MM.1S (cell line): ENCODE measurements around the gene CCDC83.

Experiments
- DNase-seq: peaks from one replicate; pipeline ENCODE4 v3.0.0-alpha.2; 2015
- H2AFZ ChIP-seq: fragments of 300-600 bp; sonication (generic); 2 replicates; pipeline ENCODE4 v1.6.0; 2016; ENCODE audit warnings: antibody characterized with exemption, low read length
- H3F3A ChIP-seq: fragments of 300-600 bp; sonication (generic); 2 replicates; pipeline ENCODE4 v1.6.1; 2016; ENCODE audit warnings: mild to moderate bottlenecking, antibody characterized with exemption, low read length, moderate library complexity, mixed read lengths; ENCODE audit not compliant: insufficient read depth
- H3K27ac ChIP-seq: fragments of 300-600 bp; sonication (generic); 2 replicates; pipeline ENCODE4 v1.5.1; 2016; ENCODE audit warnings: mild to moderate bottlenecking, low read length
- H3K27me3 ChIP-seq: fragments of 300-600 bp; sonication (generic); replicated peaks from 2 replicates; pipeline ENCODE4 v1.6.0; 2016; ENCODE audit warnings: low read length; ENCODE audit not compliant: insufficient read depth
- H3K36me3 ChIP-seq: fragments of 300-600 bp; sonication (generic); replicated peaks from 2 replicates; pipeline ENCODE4 v1.6.1; 2016; ENCODE audit warnings: mild to moderate bottlenecking, low read length, mixed read lengths; ENCODE audit not compliant: insufficient read depth
- H3K4me1 ChIP-seq: fragments of 300-600 bp; sonication (generic); 2 replicates; pipeline ENCODE4 v1.6.1; 2016; ENCODE audit warnings: low read length, mixed read lengths
- H3K4me2 ChIP-seq: fragments of 300-600 bp; sonication (generic); 2 replicates; pipeline ENCODE4 v1.6.0; 2016; ENCODE audit warnings: low read depth, low read length
- H3K4me3 ChIP-seq: fragments of 300-600 bp; sonication (generic); 2 replicates; pipeline ENCODE4 v1.5.1; 2016; ENCODE audit warnings: low read length, mixed read lengths
- H3K79me2 ChIP-seq: fragments of 300-600 bp; sonication (generic); 2 replicates; pipeline ENCODE4 v1.6.1; 2016; ENCODE audit warnings: mixed run types, low read length, mixed read lengths
- H3K9ac ChIP-seq: fragments of 300-600 bp; sonication (generic); 2 replicates; pipeline ENCODE4 v1.6.1; 2016; ENCODE audit warnings: low read length, mixed read lengths
- H3K9me2 ChIP-seq: fragments of 300-600 bp; sonication (generic); replicated peaks from 2 replicates; pipeline ENCODE4 v1.6.1; 2016; ENCODE audit warnings: mild to moderate bottlenecking, low read length, mixed read lengths; ENCODE audit not compliant: insufficient read depth
- H3K9me3 ChIP-seq: fragments of 300-600 bp; sonication (generic); replicated peaks from 2 replicates; pipeline ENCODE4 v1.6.1; 2016; ENCODE audit warnings: mild to moderate bottlenecking, low read length, mixed read lengths; ENCODE audit not compliant: insufficient read depth
- H4K20me1 ChIP-seq: fragments of 300-600 bp; sonication (generic); 2 replicates; pipeline ENCODE4 v1.6.1; 2016; ENCODE audit warnings: mild to moderate bottlenecking, low read length, moderate library complexity, mixed read lengths; ENCODE audit not compliant: insufficient read depth
- CTCF ChIP-seq: fragments of 300-600 bp; sonication (generic); IDR thresholded peaks from 2 replicates; pipeline ENCODE4 v1.5.1; 2016; ENCODE audit warnings: antibody characterized with exemption, low read length, mixed read lengths
- EZH2 ChIP-seq: fragments of 300-600 bp; sonication (generic); optimal IDR thresholded peaks from 2 replicates; pipeline ENCODE3; 2017; ENCODE audit warnings: low read depth, mild to moderate bottlenecking, antibody characterized with exemption, low read length, mixed read lengths
- EZH2phosphoT487 ChIP-seq: fragments of 300-600 bp; sonication (generic); IDR thresholded peaks from 2 replicates; pipeline ENCODE4 v1.6.1; 2018; ENCODE audit warnings: antibody characterized with exemption, low read length

The CCDC83 gene

DNA sequence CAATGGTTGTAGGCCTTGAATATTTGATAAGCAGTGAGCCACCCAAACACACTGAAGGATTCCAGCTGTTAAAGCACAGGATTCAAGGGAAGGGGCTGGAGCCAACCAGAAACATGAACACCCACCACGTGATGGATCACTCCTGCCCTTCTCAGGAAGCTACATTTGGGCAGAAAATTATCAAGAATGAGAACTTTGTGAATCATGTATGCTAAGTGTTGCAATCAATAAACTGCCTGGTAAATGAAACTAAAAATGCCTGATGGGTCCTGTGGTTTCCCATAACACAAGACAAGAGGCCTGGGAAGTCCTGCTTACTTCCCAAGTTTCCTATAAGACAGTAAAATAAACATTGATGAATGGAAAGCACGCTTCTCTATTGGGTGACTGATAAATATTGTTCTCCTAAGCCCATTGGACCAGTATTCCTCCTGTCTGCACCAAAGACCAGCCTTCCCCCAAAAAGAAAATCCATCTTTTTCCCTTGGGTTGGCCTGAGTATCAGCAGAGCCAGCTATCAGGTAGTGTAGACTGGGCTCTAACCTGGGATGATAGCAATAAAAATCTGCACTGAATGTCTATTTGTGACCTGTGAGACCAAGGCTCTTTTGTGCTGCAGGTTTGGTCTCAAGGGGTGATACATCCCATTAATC, 98.4 kb downstream of the CCDC83 start:
- H3K27ac ChIP-seq: no peak overlapping the region
- no peaks in the 10 kb centered on the region for H3K4me1 ChIP-seq
- no peak overlapping the region for H3K9ac ChIP-seq
- no peak overlapping the region for H3K4me3 ChIP-seq
- no peak for TF ChIP-seq EZH2
- TF ChIP-seq CTCF: no peak
- TF ChIP-seq EZH2phosphoT487: no peak
- no peaks in the 10 kb centered on the region for H3K9me3 ChIP-seq
- no peak overlapping the region for H3K4me2 ChIP-seq
- 0 out of 2 replicates have a peak, but pooled peaks cover 3% of the 10 kb centered on the region for H3K36me3 ChIP-seq
- no peaks in the 10 kb centered on the region for H3K27me3 ChIP-seq
- no peak overlapping the region for H2AFZ ChIP-seq
- H3F3A ChIP-seq: no peaks in the 10 kb centered on the region
- no peaks in the 10 kb centered on the region for H4K20me1 ChIP-seq
- DNase-seq: no peak
- H3K79me2 ChIP-seq: no peaks in the 10 kb centered on the region
- H3K9me2 ChIP-seq: no peaks in the 10 kb centered on the region

- no peak overlapping the region for H3K4me3 ChIP-seq
- no peak overlapping the region for H3K9ac ChIP-seq
- H3K9me3 ChIP-seq: no peaks in the 10 kb centered on the region
- H2AFZ ChIP-seq: no peak overlapping the region
- H3K9me2 ChIP-seq: no peaks in the 10 kb centered on the region
- TF ChIP-seq EZH2: no peak
- H3K79me2 ChIP-seq: no peaks in the 10 kb centered on the region
- no peak overlapping the region for H3K4me2 ChIP-seq
- no peaks in the 10 kb centered on the region for H4K20me1 ChIP-seq
- no peak overlapping the region for H3K27ac ChIP-seq
- H3K27me3 ChIP-seq: no peaks in the 10 kb centered on the region
- 0 out of 2 replicates have a peak, but pooled peaks cover 3% of the 10 kb centered on the region for H3K36me3 ChIP-seq
- no peaks in the 10 kb centered on the region for H3F3A ChIP-seq
- H3K4me1 ChIP-seq: no peaks in the 10 kb centered on the region
- DNase-seq: no peak
Measured at GRCh38 chr11:85955531-85955930, 100.3 kb downstream of the CCDC83 start.

- H3K27ac ChIP-seq: no peak overlapping the region
- H3K27me3 ChIP-seq: no peaks in the 10 kb centered on the region
- H3K9me2 ChIP-seq: no peaks in the 10 kb centered on the region
- no peaks in the 10 kb centered on the region for H3F3A ChIP-seq
- peaks cover 9% of the 10 kb centered on the region; the same call in 1 of the 2 replicates for H3K79me2 ChIP-seq
- TF ChIP-seq EZH2 (no peak), CTCF (no peak)
- no peaks in the 10 kb centered on the region for H3K4me1 ChIP-seq
- DNase-seq: no peak
- no peak overlapping the region for H3K4me3 ChIP-seq
- 0 out of 2 replicates have a peak, but pooled peaks cover 6% of the 10 kb centered on the region for H3K36me3 ChIP-seq
- H3K9ac ChIP-seq: no peak overlapping the region
- no peak overlapping the region for H3K4me2 ChIP-seq
- H3K9me3 ChIP-seq: no peaks in the 10 kb centered on the region
- H4K20me1 ChIP-seq: no peaks in the 10 kb centered on the region
- no peak overlapping the region for H2AFZ ChIP-seq
Measured at GRCh38 chr11:85960678-85961077, 105.5 kb downstream of the CCDC83 start.

DNA sequence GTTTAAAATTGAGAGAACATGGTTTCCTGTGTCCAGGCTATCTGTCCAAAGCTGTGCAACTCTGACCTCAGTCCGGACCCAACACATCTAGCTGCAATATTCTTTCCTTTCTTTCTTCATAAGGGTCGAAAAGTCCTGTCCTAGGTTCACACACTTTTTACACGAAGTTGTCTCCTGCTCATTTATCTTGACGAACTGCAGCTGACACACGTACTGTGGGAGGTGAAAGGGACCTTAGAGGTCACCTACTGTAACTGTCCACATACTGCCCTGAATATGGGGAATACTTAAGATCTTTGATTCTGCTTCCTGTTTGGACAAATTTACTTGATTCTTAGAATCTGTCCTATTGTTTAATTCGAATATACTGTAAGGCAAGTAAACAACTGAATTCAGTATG, 105.9 kb downstream of the CCDC83 start:
- H3K4me2 ChIP-seq: no peak overlapping the region
- DNase-seq: no peak
- H3K4me3 ChIP-seq: no peak overlapping the region
- no peak overlapping the region for H3K9ac ChIP-seq
- H2AFZ ChIP-seq: no peak overlapping the region
- H3K9me3 ChIP-seq: no peaks in the 10 kb centered on the region
- H3K4me1 ChIP-seq: no peaks in the 10 kb centered on the region
- H3F3A ChIP-seq: no peaks in the 10 kb centered on the region
- H3K27me3 ChIP-seq: no peaks in the 10 kb centered on the region
- peaks cover 9% of the 10 kb centered on the region; the same call in 1 of the 2 replicates for H3K79me2 ChIP-seq
- H4K20me1 ChIP-seq: no peaks in the 10 kb centered on the region
- H3K36me3 ChIP-seq: 0 out of 2 replicates have a peak, but pooled peaks cover 6% of the 10 kb centered on the region
- no peak overlapping the region for H3K27ac ChIP-seq
- TF ChIP-seq EZH2 (no peak), EZH2phosphoT487 (no peak), CTCF (no peak)
- no peaks in the 10 kb centered on the region for H3K9me2 ChIP-seq
